Ishikawa (cell line): Measurements from ENCODE around the gene N4BP2L2.

ENCODE experiments used
- CEBPB ChIP-seq: IDR thresholded peaks from 2 replicates; pipeline ENCODE4 v1.6.1; 2012
- CREB1 ChIP-seq: IDR thresholded peaks from 2 replicates; pipeline ENCODE4 v1.6.1; 2012; ENCODE audit warnings: low read depth
- EGR1 ChIP-seq: IDR thresholded peaks from 2 replicates; pipeline ENCODE4 v1.6.1; 2012
- EP300 ChIP-seq: IDR thresholded peaks from 2 replicates; pipeline ENCODE4 v1.6.1; 2012; ENCODE audit warnings: borderline replicate concordance
- FOXM1 ChIP-seq: IDR thresholded peaks from 2 replicates; pipeline ENCODE4 v1.6.1; 2012; ENCODE audit warnings: low read depth, borderline replicate concordance
- NFIC ChIP-seq: IDR thresholded peaks from 2 replicates; pipeline ENCODE4 v1.6.1; 2012
- RAD21 ChIP-seq: IDR thresholded peaks from 2 replicates; pipeline ENCODE4 v1.6.1; 2012; ENCODE audit warnings: low read depth
- REST ChIP-seq: IDR thresholded peaks from 2 replicates; pipeline ENCODE4 v1.6.1; 2012; ENCODE audit warnings: low read depth, mild to moderate bottlenecking
- TAF1 ChIP-seq: IDR thresholded peaks from 2 replicates; pipeline ENCODE4 v1.6.1; 2012; ENCODE audit warnings: low read depth, mild to moderate bottlenecking
- TCF12 ChIP-seq: IDR thresholded peaks from 2 replicates; pipeline ENCODE4 v1.6.1; 2012; ENCODE audit warnings: low read depth
- TEAD4 ChIP-seq: IDR thresholded peaks from 2 replicates; pipeline ENCODE4 v1.6.1; 2012
- YY1 ChIP-seq: IDR thresholded peaks from 2 replicates; pipeline ENCODE4 v1.6.1; 2012; ENCODE audit warnings: low read depth
- ZBTB7A ChIP-seq: IDR thresholded peaks from 2 replicates; pipeline ENCODE4 v1.6.1; 2012; ENCODE audit warnings: low read depth
- TF ChIP-seq, protein P1 (sequence below): IDR thresholded peaks from 2 replicates; pipeline ENCODE4 v1.6.1; 2012
- TF ChIP-seq, protein P2 (sequence below): IDR thresholded peaks from 2 replicates; pipeline ENCODE4 v1.6.1; 2012

N4BP2L2 gene

DNA sequence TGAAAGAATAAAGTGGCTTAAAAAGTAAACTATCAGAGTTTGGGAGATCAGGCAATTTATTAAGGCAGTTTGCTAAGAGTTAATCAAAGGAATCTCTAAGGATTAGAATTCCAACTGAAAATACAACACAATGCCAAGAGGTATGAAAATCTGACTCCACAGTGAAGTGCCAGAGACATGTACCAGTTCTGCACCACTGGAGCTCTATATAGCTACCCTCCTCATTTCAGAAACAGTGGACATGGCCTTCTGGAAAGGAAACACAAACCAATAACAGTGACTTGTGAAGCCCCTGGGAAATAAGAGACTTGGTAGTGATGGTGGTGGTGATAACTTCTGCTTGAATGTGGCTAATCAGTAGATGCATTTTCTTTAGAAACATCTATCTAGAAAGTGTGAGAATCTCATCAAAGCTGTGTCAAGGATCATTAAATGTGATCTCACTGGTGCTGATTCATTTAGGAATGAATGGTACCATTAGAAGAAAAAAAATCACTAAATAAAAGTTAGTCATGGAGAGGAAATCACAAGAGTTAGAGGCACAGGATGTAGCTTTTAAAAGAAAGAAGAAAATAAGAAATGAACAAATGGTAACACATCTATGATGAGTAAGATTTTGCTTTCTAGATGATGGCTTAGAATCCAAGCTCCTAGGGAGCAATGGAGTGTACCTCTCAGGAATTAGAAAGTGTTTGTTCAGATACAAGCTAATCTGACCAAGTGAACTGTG lies 90.5 kb downstream of the N4BP2L2 start:
- TF ChIP-seq, protein P1, sequence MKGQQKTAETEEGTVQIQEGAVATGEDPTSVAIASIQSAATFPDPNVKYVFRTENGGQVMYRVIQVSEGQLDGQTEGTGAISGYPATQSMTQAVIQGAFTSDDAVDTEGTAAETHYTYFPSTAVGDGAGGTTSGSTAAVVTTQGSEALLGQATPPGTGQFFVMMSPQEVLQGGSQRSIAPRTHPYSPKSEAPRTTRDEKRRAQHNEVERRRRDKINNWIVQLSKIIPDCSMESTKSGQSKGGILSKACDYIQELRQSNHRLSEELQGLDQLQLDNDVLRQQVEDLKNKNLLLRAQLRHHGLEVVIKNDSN, result no peak
- TF ChIP-seq, protein P2, sequence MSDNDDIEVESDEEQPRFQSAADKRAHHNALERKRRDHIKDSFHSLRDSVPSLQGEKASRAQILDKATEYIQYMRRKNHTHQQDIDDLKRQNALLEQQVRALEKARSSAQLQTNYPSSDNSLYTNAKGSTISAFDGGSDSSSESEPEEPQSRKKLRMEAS, result no peak
- TF ChIP-seq TEAD4 (no peak), FOXM1 (no peak), EP300 (no peak), YY1 (no peak), CEBPB (no peak), NFIC (no peak), CREB1 (no peak), RAD21 (no peak)

DNA sequence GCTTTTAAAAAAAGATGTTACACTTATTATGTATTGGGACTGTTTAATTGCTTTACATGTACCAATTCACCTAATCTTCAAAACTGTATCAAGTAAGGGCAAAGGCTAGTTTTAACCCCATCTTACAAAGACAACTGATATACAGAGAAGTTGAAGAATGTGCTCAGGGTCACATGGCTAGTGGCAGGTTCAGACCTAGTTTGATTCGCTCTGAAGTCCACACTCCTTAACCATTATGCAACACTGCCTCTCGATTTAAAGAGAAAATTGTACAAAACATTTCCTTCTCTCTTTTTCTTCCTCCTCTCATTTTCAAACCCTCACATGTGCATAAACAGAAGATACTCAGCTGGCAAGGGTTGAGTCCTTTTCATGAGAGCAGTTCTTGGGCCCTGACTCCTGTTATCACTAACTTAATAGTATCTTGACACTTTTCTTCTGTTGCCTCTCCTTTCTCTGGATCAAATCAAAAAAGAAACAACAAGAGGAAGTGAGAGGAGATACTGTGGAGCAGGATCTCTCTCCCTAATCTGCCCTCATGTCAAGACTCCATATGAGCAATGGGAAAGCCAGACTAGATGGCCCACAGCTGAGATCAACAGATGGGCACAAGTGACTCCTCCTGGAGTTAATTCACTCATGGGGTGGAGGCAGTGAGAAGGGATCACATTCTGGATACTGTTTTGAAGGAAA lies 91.7 kb downstream of the N4BP2L2 start:
- no peak for TF ChIP-seq YY1
- TF ChIP-seq TCF12, result no peak
- TF ChIP-seq REST, result no peak
- TF ChIP-seq ZBTB7A, result no peak
- TF ChIP-seq TEAD4, result no peak
- TF ChIP-seq, protein P2, result no peak
- TF ChIP-seq, protein P1, result no peak
- no peak for TF ChIP-seq CEBPB
- TF ChIP-seq FOXM1, result no peak
- TF ChIP-seq RAD21, result no peak
- TF ChIP-seq NFIC, result no peak
- no peak for TF ChIP-seq EP300
- no peak for TF ChIP-seq EGR1
- TF ChIP-seq CREB1, result no peak

- no peak for TF ChIP-seq RAD21
- TF ChIP-seq TCF12, result no peak
- TF ChIP-seq CEBPB, result no peak
- TF ChIP-seq YY1, result no peak
- TF ChIP-seq, protein P1, result no peak
- TF ChIP-seq, protein P2, result no peak
- TF ChIP-seq TAF1, result no peak
- TF ChIP-seq ZBTB7A, result no peak
- no peak for TF ChIP-seq REST
- no peak for TF ChIP-seq CREB1
- TF ChIP-seq FOXM1, result no peak
- TF ChIP-seq EGR1, result no peak
These were observed 92.4 kb downstream of the N4BP2L2 start for GRCh38 chr13:32446220-32446619.

DNA sequence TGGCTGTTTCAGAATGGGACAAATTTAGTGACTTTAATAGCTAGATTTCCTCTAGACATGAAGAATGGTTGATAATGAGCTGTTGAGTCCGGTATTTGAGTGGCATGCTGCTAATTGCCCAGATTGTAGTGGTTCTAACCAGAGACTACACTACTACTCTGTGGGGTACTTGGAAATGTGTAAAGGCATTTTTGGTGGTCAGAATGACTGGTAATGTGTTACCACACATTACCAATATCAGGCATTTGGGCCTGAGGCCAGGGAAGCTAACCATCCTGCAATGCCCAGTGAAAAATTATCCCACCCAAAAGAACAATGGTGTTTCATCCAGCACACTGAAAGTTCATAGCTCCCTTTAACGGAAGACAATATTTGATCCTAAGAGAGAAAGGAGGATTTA lies 93.1 kb downstream of the N4BP2L2 start:
- no peak for TF ChIP-seq FOXM1

DNA sequence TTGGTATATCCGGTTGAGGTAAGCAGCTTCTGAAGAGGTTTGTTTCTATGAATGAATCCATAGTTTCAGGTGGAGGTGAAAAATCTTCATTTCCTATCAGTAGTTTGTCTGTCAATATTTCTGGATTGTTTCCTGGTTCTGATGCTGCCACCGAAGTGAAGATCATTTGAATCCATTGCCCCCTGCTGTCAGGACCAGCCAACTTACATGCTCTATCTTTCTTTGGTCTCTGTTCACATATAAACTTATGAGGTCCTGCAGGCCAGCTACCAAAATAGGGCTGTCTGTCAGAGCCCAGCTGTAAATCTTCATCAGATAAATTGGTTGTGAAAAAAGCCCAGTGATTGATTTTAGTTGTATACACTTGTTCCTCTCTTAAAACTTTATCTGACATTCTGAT lies 95.5 kb downstream of the N4BP2L2 start:
- TF ChIP-seq REST (no peak), TCF12 (no peak), NFIC (no peak), TEAD4 (no peak), EGR1 (no peak), ZBTB7A (no peak), YY1 (no peak), TAF1 (no peak), CREB1 (no peak), EP300 (no peak), CEBPB (no peak), RAD21 (no peak), FOXM1 (no peak)
- TF ChIP-seq, protein P2, result no peak
- TF ChIP-seq, protein P1, result no peak
